Osteoblast (primary cell): ENCODE measurements around the gene ATG5. TPM values are rescaled to one million over a fixed set of nuclear protein-coding genes. Genes with fewer than 3 reads are reported as not detected.
A peak's percentile ranks its signal among the peaks of the same experiment; 100 is the strongest.

Experiments used
- DNase-seq: peaks from one replicate; pipeline ENCODE4 v3.0.0; 2011; ENCODE audit warnings: low spot score, mixed read lengths; ENCODE audit not compliant: insufficient read length; ENCODE audit errors: missing footprints
- H2AFZ ChIP-seq: 2 replicates; pipeline ENCODE4 v1.6.0; 2011; ENCODE audit warnings: mild to moderate bottlenecking, low read length
- H3K27ac ChIP-seq: 2 replicates; pipeline ENCODE4 v1.5.1; 2011; ENCODE audit warnings: mild to moderate bottlenecking, low read depth, low read length, moderate library complexity
- H3K27me3 ChIP-seq: 2 replicates; pipeline ENCODE4 v1.6.0; 2012; ENCODE audit warnings: mild to moderate bottlenecking, control low read depth, inconsistent platforms, low read length, moderate library complexity; ENCODE audit not compliant: insufficient read depth
- H3K36me3 ChIP-seq: 2 replicates; pipeline ENCODE4 v1.5.1; 2011; ENCODE audit warnings: mild to moderate bottlenecking, low read length, control low read depth, moderate library complexity; ENCODE audit not compliant: insufficient read depth
- H3K4me1 ChIP-seq: 2 replicates; pipeline ENCODE4 v1.5.1; 2011; ENCODE audit warnings: mild to moderate bottlenecking, low read length, control low read depth, moderate library complexity; ENCODE audit not compliant: insufficient read depth
- H3K4me2 ChIP-seq: 2 replicates; pipeline ENCODE4 v1.6.0; 2011; ENCODE audit warnings: mild to moderate bottlenecking, low read length; ENCODE audit not compliant: insufficient read depth
- H3K4me3 ChIP-seq: fragments of 200-600 bp; sonication (generic); 3 replicates; pipeline ENCODE4 v1.5.1; 2012; ENCODE audit warnings: mild to moderate bottlenecking, low read length, inconsistent platforms; ENCODE audit not compliant: insufficient read depth
- H3K79me2 ChIP-seq: 2 replicates; pipeline ENCODE4 v1.6.0; 2012; ENCODE audit warnings: mild to moderate bottlenecking, low read length, control low read depth, inconsistent platforms; ENCODE audit not compliant: insufficient read depth
- H3K9me3 ChIP-seq: 2 replicates; pipeline ENCODE4 v1.5.1; 2011; ENCODE audit warnings: low read depth, low read length, control low read depth
- H4K20me1 ChIP-seq: 2 replicates; pipeline ENCODE4 v1.6.0; 2012; ENCODE audit warnings: mild to moderate bottlenecking, low read length, control low read depth; ENCODE audit not compliant: insufficient read depth
- total RNA-seq: library from RNA; depleted of rRNA; stranded (reverse); fragments of >200 nt; gene quantifications from 2 replicates; pipeline ENCODE4 v1.2.3, GENCODE V29; 2012
- TF ChIP-seq, protein P1 (sequence below): IDR thresholded peaks from 2 replicates; pipeline ENCODE4 v1.5.1; 2011; ENCODE audit warnings: mild to moderate bottlenecking, low read depth, low read length, moderate library complexity; ENCODE audit errors: extremely low read depth

The ATG5 gene
- total RNA-seq, 1 donor: 59.0 TPM

DNA sequence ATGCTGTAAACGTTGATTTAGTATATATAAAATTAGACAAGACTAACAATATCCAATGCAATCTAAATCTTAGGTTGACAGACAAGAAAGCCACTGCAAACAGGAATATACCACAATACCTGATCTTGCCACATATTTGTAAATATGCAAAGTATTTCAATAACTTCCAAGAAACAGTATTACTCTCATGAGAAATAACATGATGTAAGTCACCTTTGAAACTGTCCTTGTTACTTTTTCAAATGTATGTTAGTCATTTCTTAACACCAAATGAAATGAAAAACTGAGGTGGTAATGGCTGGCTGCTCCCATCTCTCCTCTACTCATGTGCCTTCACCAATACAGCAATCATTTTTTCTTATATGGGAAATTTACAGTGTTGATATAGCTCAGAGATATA, 118.7 kb downstream of the ATG5 start:
- Histone ChIP-seq H3K27ac (no peak overlapping the region), H3K4me1 (no peaks in the 10 kb centered on the region), H3K4me2 (no peak overlapping the region), H2AFZ (no peak overlapping the region), H3K79me2 (no peaks in the 10 kb centered on the region), H4K20me1 (no peaks in the 10 kb centered on the region), H3K4me3 (no peak overlapping the region), H3K36me3 (no peaks in the 10 kb centered on the region), H3K9me3 (no peaks in the 10 kb centered on the region), H3K27me3 (no peaks in the 10 kb centered on the region)
- DNase-seq: no peak
- TF ChIP-seq, protein P1, sequence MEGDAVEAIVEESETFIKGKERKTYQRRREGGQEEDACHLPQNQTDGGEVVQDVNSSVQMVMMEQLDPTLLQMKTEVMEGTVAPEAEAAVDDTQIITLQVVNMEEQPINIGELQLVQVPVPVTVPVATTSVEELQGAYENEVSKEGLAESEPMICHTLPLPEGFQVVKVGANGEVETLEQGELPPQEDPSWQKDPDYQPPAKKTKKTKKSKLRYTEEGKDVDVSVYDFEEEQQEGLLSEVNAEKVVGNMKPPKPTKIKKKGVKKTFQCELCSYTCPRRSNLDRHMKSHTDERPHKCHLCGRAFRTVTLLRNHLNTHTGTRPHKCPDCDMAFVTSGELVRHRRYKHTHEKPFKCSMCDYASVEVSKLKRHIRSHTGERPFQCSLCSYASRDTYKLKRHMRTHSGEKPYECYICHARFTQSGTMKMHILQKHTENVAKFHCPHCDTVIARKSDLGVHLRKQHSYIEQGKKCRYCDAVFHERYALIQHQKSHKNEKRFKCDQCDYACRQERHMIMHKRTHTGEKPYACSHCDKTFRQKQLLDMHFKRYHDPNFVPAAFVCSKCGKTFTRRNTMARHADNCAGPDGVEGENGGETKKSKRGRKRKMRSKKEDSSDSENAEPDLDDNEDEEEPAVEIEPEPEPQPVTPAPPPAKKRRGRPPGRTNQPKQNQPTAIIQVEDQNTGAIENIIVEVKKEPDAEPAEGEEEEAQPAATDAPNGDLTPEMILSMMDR: no peak

DNA sequence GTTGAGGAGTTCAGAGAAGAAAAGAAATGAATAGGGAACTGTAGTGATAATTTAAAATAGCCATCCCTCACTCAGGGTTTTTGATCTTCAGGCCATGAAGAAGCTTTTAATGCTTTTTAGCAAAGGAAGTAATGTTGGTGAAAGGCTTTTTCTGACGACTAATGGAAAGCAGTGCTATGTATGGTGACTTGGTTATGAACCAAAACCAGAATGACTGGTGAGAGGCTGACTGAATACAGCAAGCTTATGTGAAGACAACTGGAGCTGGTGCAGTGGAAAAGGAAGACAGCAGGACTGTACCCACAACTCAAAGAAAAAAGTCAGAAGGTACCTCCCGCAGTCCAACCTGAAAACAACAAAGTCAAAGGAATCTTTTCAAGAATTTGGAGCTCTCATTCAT, 120.6 kb downstream of the ATG5 start:
- Histone ChIP-seq H3K27ac (no peak overlapping the region), H3K27me3 (no peaks in the 10 kb centered on the region), H3K9me3 (no peaks in the 10 kb centered on the region), H4K20me1 (no peaks in the 10 kb centered on the region), H3K4me3 (no peak overlapping the region), H3K79me2 (no peaks in the 10 kb centered on the region), H3K4me2 (no peak overlapping the region), H3K36me3 (no peaks in the 10 kb centered on the region), H3K4me1 (no peaks in the 10 kb centered on the region), H2AFZ (no peak overlapping the region)
- DNase-seq: no peak
- TF ChIP-seq, protein P1: no peak

DNA sequence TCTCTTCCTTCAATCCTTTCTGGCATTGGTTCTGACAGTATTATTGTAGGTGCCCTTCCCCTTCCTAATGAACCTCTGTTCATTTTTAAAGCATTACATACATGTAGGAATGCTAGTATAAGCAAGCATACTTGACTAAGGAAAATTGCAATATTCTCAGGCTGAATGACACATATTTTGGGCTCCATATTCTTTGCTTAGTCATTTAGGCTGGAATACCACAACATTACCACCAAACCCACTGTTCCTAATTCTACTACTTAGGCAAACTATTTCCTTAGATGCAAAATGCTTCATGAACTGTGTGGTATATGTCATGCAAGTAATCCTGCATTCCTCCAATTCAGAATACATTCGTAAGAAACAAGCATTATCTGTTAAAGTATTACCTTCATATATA, 125.6 kb downstream of the ATG5 start:
- H3K4me3 ChIP-seq: no peak overlapping the region
- no peaks in the 10 kb centered on the region for H3K79me2 ChIP-seq
- H3K9me3 ChIP-seq: no peaks in the 10 kb centered on the region
- DNase-seq: peak; percentile 76
- H3K27me3 ChIP-seq: no peaks in the 10 kb centered on the region
- no peak overlapping the region for H2AFZ ChIP-seq
- peaks cover 14% of the 10 kb centered on the region for H3K4me1 ChIP-seq
- H4K20me1 ChIP-seq: no peaks in the 10 kb centered on the region
- no peaks in the 10 kb centered on the region for H3K36me3 ChIP-seq
- H3K27ac ChIP-seq: peak overlapping the region; percentile 63
- TF ChIP-seq, protein P1: no peak
- no peak overlapping the region for H3K4me2 ChIP-seq

GRCh38 chr6:106199331-106199730, 126.2 kb downstream of the ATG5 start:
- TF ChIP-seq, protein P1: no peak
- H3K79me2 ChIP-seq: no peaks in the 10 kb centered on the region
- no peaks in the 10 kb centered on the region for H3K36me3 ChIP-seq
- H3K4me2 ChIP-seq: no peak overlapping the region
- DNase-seq: no peak
- no peak overlapping the region for H2AFZ ChIP-seq
- no peaks in the 10 kb centered on the region for H3K27me3 ChIP-seq
- no peaks in the 10 kb centered on the region for H3K9me3 ChIP-seq
- H3K4me3 ChIP-seq: no peak overlapping the region
- peaks cover 20% of the 10 kb centered on the region for H3K4me1 ChIP-seq
- no peaks in the 10 kb centered on the region for H4K20me1 ChIP-seq
- H3K27ac ChIP-seq: peak overlapping the region; percentile 63
